ENCODE data around the gene ZNF19.

DNA sequence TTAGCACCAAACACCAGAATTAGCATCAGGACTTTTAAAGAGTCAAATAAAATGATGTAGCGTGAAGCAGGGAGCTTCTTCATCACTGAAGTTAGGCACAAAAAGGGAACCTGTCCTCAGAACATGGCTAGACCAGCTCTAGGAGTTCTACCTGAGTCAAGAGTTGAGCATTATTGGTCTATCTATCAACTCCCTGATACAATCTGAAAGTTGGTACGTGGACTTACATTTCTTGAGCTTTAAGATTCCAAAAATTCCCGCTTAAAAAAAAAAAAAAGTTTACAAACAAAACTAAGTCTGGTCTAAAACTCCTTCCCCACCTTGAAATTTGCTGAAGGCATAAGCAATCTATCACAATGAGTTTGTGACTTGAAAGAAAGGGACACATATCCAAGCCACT, 59.5 kb downstream of the ZNF19 start:
- TF ChIP-seq POLR2A (IDR thresholded peaks at IDR 0.05) = no peak
- TF ChIP-seq, protein P1, sequence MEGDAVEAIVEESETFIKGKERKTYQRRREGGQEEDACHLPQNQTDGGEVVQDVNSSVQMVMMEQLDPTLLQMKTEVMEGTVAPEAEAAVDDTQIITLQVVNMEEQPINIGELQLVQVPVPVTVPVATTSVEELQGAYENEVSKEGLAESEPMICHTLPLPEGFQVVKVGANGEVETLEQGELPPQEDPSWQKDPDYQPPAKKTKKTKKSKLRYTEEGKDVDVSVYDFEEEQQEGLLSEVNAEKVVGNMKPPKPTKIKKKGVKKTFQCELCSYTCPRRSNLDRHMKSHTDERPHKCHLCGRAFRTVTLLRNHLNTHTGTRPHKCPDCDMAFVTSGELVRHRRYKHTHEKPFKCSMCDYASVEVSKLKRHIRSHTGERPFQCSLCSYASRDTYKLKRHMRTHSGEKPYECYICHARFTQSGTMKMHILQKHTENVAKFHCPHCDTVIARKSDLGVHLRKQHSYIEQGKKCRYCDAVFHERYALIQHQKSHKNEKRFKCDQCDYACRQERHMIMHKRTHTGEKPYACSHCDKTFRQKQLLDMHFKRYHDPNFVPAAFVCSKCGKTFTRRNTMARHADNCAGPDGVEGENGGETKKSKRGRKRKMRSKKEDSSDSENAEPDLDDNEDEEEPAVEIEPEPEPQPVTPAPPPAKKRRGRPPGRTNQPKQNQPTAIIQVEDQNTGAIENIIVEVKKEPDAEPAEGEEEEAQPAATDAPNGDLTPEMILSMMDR (IDR thresholded peaks at IDR 0.05) = no peak

All from body of pancreas (tissue), 4 donors.